ENCODE results near the gene CENPE.

DNA sequence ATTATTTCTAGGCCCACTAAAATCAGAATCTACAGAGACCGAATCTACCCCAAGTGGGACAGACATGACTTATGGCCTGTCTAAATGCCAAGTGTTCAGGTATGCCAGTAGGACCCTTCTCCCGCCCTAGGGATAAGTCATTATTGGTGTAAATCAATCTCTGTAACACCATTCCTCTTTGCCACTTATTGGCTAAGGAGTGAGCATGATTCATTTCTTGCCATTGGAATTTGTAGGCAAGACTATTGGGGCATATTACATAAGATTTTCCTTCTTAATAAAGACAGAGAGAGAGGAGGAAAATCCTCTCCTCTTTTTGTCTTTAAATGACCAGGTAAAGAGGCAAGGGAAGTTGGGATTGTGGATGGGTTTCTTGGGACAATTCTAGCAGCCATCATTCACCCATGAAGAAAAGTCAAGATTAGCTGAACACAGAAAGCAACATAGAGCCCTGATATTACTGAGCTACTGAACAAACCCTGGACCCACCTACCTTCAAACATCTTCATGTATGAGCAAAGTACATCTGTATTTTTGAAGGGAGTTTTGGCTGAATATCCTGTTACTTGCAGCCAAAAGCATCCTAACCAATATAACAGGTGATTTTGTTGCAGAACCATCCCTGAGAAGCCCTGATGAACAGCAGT, 124.2 kb downstream of the CENPE start:
- TF ChIP-seq, protein P1, sequence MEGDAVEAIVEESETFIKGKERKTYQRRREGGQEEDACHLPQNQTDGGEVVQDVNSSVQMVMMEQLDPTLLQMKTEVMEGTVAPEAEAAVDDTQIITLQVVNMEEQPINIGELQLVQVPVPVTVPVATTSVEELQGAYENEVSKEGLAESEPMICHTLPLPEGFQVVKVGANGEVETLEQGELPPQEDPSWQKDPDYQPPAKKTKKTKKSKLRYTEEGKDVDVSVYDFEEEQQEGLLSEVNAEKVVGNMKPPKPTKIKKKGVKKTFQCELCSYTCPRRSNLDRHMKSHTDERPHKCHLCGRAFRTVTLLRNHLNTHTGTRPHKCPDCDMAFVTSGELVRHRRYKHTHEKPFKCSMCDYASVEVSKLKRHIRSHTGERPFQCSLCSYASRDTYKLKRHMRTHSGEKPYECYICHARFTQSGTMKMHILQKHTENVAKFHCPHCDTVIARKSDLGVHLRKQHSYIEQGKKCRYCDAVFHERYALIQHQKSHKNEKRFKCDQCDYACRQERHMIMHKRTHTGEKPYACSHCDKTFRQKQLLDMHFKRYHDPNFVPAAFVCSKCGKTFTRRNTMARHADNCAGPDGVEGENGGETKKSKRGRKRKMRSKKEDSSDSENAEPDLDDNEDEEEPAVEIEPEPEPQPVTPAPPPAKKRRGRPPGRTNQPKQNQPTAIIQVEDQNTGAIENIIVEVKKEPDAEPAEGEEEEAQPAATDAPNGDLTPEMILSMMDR (IDR thresholded peaks at IDR 0.05): no peak
- no peak for TF ChIP-seq POLR2A (IDR thresholded peaks at IDR 0.05)

Measured in heart left ventricle (tissue), 13 donors.